GM21447 (cell line): ENCODE measurements around the gene RRAS2.
"Not testable (repeated sequence)": the region's sequence is repeated elsewhere in the genome, so short reads cannot be mapped to it uniquely, and the experiment has no call there.

ENCODE experiments used
- ATAC-seq: cut with Tn5 transposase; IDR thresholded peaks from one replicate; pipeline ENCODE4 v1.9.1; 2021; ENCODE audit not compliant: unreplicated experiment

The RRAS2 gene

DNA sequence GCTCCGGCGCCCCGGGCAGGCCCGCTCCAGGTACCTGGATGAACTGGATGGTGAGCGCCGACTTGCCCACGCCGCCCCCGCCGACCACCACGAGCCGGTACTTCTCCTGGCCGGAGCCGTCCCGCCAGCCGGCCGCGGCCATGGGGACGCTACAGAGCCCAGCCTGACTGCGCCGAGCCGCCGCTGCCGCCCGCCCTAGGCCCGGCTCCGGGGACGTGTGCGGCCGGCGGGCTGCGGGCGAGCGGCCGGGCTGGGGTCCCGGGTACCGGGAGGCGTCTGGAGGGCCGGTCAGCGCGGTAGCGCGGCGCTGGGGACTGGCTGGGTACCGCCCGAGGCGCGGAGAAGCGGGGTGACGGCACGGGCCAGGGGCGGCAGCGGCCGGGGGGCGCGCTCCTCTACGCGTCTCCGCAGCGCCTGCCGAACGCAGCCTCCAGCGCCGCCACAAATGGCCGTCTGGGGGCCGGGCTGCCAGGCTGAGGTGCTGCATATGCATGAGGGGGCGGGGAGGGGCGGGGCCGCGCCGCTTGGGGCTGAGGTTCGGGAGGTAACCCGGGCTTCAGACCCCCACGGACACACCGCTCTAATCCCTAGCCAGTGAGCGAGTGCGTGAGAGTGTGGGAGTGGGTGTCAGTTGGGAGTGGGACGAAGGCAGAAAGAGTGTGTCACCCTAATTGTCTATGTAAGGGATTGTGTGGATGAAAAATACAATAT, at the start of gene RRAS2:
Gene RRAS2 (minus strand): TSS at position 455 of the 711 bp plus-strand sequence. CDS start 313 bp downstream, at position 142.
- ATAC-seq = peak; percentile 75

GRCh38 chr11:14408612-14409011, 49.6 kb upstream of the RRAS2 start:
- no peak for ATAC-seq

DNA sequence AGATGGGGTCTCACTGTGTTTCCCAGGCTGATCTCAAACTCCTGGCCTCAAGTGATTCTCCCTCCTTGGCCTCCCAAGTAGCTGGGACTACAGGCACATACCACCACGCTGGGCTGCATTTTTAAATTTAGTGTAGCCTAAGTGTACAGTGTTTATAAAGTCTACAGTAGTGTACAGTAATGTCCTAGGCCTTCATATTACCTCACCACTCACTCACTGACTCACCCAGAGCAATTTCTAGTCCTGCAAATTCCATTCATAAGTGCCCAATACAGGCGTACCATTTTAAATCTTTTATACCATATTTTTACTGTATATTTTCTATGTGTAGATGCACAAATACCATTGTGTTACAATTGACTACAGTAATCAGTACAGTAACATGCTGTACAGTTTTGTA, 47.1 kb upstream of the RRAS2 start:
- ATAC-seq = not testable (repeated sequence)

DNA sequence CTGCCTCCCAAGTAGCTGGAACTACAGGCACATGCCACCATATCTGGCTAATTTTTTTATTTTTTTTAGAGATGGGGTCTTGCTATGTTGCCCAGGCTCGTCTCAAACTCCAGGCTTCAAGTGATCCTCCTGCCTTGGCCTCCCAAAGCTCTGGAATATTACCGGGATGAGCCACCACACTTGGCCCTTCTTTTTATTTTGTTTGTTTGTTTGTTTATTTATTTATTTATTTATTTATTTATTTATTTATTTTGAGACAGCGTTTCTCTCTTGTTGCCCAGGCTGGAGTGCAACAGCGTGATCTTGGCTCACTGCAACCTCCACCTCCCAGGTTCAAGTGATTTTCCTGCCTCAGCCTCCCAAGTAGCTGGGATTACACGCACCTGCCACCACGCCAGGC, 44.5 kb upstream of the RRAS2 start:
- not testable (repeated sequence) for ATAC-seq

DNA sequence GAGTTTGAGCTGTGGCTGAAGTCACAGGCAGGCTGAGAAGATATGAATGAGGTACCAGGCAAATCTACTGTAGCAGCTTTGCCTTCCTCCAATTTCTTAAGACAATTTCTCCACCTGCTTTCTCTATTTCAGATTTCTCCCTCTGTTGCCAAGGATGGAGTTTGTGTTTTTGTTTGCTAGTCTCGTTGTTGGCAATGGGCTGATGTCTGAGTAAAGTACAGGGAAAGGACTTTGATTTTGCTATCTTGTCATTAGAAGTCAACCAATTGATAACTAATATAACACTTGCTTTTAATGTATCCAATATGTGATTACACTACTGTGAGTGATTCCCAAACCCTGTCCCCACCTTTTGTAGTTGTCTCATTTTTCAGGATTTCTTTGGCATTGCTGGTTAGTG, 40.1 kb upstream of the RRAS2 start:
- ATAC-seq = no peak

DNA sequence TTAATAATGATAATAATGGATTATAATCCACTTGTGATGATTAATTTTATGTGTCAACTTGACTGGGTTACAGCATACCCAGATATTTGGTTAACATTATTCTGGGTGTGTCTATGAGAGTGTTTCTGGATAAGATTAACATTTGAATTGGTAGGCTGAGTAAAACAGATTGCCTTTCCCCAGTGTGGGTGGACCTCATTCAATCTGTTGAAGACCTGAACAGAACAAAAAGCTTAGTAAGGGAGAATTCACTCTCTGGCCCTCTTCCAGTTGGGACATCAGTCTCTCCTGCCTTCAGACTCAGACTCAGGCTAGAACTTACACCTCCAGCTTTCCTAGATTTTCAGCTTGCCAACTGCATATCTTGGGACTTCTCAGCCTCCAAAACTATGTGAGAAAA, 37.3 kb upstream of the RRAS2 start:
- no peak for ATAC-seq

GRCh38 chr11:14393889-14394288, 34.9 kb upstream of the RRAS2 start:
- no peak for ATAC-seq

DNA sequence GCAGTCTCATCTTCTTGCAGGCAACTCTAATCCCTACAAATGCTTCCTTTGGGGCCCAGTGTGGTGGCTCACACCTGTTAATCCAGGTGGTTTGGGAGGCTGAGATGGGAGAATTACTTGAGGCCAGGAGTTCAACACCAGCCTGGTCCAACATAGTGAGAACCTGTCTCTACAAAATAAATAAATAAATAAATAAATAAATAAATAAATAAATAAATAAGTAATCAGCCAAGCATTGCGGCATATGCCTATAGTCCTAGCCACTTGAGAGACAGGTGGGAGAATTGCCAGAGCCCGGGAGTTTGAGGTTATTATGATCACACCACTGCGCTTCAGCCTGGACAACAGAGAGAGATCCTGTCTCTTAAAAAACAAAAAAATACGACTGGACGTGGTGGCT, 34.1 kb upstream of the RRAS2 start:
- ATAC-seq = no peak

GRCh38 chr11:14390669-14391068, 31.7 kb upstream of the RRAS2 start:
- no peak for ATAC-seq

GRCh38 chr11:14388352-14388751, 29.4 kb upstream of the RRAS2 start:
- no peak for ATAC-seq

DNA sequence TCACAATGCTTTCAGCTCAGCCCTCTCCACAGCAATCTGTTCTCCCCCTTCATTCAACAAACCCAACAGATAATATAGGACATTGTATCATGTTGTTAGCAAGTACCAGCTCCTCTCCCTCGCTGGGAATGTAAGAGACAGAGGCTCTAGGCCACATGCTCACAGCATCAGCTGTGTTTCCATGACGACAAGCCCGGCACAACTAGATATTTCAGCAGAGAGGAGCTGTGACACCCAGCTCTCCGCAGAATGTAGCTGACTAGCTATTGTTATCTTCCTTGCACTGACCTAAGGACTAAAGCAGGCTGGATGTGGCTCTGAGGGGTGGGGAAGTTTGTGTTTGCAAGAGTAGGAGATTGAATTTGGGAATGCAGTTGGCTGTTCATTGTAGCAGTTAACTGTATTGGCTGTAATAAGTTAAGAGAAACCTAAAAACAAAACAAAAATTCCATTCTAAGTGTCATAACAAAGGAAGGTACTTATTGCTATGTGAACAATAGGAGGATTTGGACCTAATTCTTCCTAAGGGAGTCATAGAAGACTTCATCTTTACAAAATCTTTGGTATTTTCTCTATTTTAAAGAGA, 28.0 kb upstream of the RRAS2 start:
- ATAC-seq = no peak

DNA sequence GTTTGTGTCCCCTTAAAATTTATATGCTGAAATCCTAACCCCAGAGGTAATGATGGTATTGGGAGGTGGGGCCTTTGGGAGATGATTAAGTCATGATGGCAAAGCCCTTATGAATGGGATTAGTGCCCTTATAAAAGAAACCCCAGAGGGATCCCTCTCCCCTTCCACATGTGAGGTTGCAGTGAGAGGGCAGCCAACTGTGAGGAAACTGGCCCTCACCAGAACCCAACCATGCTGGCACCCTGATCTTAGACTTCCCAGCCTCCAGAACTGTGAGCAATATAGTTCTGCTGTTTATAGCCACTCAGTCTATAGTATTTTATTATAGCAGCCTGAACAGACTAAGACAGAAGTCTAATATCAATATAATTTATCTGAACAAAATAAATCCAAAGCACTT, 27.1 kb upstream of the RRAS2 start:
- no peak for ATAC-seq

- ATAC-seq = no peak
Observed at GRCh38 chr11:14384338-14384737, 25.4 kb upstream of the RRAS2 start.

GRCh38 chr11:14381968-14382367, 23.0 kb upstream of the RRAS2 start:
- no peak for ATAC-seq

DNA sequence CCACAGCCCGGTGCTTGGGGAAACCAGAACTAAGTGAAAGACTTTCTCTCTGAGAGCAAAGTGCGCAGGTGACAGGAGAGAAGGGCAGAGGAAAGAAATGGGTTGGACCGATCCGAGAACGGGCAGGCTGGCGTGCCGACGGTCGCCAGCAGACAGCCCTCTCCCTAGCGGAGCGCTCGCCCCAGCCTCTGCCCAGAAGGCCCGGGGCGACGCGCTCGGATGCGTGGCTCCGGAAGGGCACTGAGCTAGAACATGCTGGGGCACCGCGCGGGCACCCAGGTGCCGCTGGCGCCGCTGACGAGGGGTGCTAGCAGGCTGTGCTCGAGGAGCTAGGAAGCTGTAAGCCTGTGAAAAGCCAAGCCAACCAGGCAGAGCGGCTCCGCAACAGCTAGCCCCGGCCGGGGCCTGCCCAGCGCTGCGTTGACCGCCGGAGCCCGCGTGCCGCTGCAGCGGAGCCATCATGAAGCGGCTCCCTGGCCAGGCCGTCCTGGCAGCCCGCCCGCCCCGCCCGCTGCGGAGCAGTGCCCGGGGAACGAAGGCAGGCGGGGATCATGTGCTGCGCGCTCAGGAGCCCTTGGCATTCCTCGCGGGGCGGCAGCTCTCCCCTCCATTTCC, 22.1 kb upstream of the RRAS2 start:
- ATAC-seq = peak; percentile 68

DNA sequence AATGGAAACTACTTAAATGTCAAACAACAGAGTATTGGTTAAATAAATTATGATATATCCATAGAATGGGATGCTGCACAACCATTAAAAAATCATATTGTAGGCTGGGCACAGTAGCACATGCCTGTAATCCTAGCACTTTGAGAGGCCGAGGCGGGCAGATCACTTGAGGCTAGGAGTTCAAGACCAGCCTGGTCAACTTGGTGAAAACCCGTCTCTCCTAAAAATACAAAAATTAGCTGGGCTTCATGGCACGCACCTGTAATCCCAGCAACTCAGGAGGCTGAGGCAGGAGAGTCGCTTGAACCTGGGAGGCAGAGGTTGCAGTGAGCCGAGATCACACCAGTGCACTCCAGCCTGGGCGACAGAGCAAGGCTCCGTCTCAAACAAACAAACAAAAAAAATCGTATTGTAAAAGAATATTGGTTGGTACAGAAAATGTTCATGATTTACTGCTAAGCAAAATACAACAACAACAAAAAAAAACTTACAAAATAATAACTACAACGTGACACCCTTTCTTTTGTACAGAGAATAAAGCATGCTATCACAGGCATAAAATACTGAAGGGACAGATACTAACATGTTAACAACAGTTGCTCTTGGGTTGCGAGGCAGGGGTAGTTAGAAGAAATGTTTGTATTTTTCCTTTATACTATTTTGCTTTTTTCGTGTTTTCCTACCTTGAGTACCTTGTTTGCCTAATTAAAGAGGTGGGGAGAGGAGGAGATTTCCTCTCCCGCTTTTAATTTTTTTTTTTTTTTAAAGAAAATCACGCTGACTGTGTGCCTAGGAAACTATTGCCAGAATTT, 21.3 kb upstream of the RRAS2 start:
- ATAC-seq = no peak

GRCh38 chr11:14378171-14378570, 19.2 kb upstream of the RRAS2 start:
- ATAC-seq = no peak

- ATAC-seq = no peak
Observed at GRCh38 chr11:14376920-14377319, 17.9 kb upstream of the RRAS2 start.

- no peak for ATAC-seq
Observed at GRCh38 chr11:14374922-14375830, 16.2 kb upstream of the RRAS2 start.

DNA sequence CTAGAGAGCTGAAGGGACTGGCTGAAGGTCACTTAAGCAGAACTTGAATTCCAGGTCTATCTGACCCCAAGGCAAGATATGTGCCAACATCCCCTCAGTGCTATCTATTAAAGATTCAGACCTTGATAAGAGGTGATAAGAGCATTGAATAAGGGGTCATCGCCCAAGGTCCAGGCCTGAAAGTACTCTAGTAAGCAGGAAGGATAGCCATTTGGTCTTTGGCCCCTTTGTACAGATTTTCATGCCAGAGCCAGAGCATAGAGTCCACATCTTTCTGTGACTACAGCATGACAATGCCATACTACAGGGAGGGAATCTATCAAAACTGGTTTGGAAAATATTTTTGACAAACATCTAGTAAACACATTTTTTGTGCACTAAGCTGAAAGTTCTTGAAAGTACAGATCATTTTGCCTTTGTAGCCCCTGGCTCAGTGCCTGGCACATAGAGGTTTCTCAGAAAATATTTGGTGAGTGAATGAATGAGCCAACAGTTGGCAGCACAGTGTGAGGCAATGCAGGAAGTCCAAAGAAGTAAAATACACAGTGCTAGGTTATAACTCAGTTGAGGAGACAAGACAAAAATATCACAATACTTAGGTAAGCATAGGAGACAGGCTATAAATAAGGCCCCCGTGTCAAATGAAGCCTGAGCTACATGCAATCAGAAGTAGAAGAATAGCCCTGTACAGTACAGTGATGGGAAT, 15.1 kb upstream of the RRAS2 start:
- no peak for ATAC-seq
